D721Med (cell line): ENCODE results near the gene CERS6.

ENCODE experiments used
- DNase-seq: peaks from one replicate; pipeline ENCODE4 v3.0.0; 2011; ENCODE audit warnings: low spot score; ENCODE audit not compliant: insufficient read length
- FAIRE-seq: peaks from 2 replicates; lab custom pipeline; 2011; peaks lifted over from hg19 to GRCh38; lab: Jason Lieb, UNC
- TF ChIP-seq, protein P1 (sequence below): IDR thresholded peaks from 2 replicates; pipeline ENCODE4 v1.5.1; 2012; ENCODE audit warnings: mild to moderate bottlenecking, control low read depth; ENCODE audit not compliant: insufficient read depth; ENCODE audit errors: missing control alignments

CERS6 gene

DNA sequence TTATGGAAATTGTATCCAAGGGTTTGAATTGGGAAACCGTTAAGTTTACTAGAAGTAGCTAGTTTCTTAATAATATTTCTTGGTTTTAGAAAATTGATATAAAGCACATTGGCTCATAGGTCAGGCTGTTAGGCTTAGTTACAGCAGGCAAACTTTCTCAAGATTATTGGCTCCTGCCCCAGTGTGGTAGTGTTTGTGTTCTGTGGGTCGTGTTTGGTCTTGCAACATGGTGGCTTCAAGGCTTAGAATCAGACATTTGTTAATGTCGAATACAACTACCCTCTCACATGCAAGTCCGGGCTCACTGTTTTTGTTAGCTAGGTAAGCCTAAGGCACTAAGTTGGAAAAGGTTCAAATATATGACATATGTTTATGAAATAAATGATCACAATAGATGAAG, 19.6 kb downstream of the CERS6 start:
- FAIRE-seq: no peak
- no peak for DNase-seq
- TF ChIP-seq, protein P1, sequence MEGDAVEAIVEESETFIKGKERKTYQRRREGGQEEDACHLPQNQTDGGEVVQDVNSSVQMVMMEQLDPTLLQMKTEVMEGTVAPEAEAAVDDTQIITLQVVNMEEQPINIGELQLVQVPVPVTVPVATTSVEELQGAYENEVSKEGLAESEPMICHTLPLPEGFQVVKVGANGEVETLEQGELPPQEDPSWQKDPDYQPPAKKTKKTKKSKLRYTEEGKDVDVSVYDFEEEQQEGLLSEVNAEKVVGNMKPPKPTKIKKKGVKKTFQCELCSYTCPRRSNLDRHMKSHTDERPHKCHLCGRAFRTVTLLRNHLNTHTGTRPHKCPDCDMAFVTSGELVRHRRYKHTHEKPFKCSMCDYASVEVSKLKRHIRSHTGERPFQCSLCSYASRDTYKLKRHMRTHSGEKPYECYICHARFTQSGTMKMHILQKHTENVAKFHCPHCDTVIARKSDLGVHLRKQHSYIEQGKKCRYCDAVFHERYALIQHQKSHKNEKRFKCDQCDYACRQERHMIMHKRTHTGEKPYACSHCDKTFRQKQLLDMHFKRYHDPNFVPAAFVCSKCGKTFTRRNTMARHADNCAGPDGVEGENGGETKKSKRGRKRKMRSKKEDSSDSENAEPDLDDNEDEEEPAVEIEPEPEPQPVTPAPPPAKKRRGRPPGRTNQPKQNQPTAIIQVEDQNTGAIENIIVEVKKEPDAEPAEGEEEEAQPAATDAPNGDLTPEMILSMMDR: no peak

- TF ChIP-seq, protein P1: no peak
- no peak for FAIRE-seq
- DNase-seq: no peak
Observed at GRCh38 chr2:168478206-168478605, 22.1 kb downstream of the CERS6 start.

GRCh38 chr2:168480356-168480755, 24.3 kb downstream of the CERS6 start:
- TF ChIP-seq, protein P1: no peak
- FAIRE-seq (no peak), DNase-seq (no peak)

DNA sequence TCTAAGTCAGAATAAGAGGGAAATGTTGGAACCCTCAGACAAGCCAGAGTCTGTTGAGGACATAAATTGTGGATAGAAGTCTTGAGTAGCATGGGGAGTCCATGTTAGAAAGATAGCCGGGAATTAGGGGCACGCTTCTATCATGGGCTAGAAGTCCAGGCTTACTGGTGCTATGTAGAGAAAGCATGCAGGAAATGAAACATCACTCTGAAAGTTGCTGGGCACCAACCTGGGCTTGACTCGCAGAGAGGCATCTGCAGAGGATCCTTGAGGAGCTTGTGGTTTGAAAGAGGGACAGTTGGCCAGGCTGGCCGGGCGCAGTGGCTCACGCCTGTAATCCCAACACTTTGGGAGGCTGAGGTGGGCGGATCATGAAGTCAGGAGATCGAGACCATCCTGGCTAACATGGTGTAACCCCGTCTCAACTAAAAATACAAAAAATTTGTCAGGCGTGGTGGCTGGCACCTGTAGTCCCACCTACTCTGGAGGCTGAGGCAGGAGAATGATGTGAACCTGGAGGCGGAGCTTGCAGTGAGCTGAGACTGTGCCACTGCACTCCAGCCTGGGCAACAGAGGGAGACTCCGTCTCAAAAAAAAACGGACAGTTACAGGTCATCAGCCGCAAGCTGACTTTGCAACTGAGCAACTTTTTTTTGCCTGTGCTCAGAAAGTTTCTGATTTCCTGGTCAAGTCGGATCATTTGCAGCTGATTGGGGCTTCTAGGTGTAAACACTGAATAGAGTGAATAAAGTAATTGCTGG, 24.9 kb downstream of the CERS6 start:
- FAIRE-seq (no peak), DNase-seq (no peak)
- TF ChIP-seq, protein P1: no peak

GRCh38 chr2:168482269-168482668, 26.2 kb downstream of the CERS6 start:
- FAIRE-seq (no peak), DNase-seq (no peak)
- TF ChIP-seq, protein P1: no peak

- DNase-seq (no peak), FAIRE-seq (peak; percentile 44)
- TF ChIP-seq, protein P1: no peak
Observed at GRCh38 chr2:168482952-168483831, 27.1 kb downstream of the CERS6 start.
